Measurements from ENCODE around the gene EFL1. TPM values are rescaled to one million over a fixed set of nuclear protein-coding genes. Genes with fewer than 3 reads are reported as not detected.

The EFL1 gene
- total RNA-seq, 1 donor from 2014 or later, result 30.1 TPM

- DNase-seq, result no peak
Measured at GRCh38 chr15:82150645-82151044, 111.9 kb downstream of the EFL1 start.

GRCh38 chr15:82146990-82147461, 115.5 kb downstream of the EFL1 start:
- DNase-seq, result no peak

- DNase-seq, result no peak
Measured at GRCh38 chr15:82146576-82146975, 116.0 kb downstream of the EFL1 start.

- no peak for DNase-seq
Measured at GRCh38 chr15:82143390-82144385, 118.8 kb downstream of the EFL1 start.

GRCh38 chr15:82140886-82141285, 121.6 kb downstream of the EFL1 start:
- DNase-seq, result no peak

GRCh38 chr15:82139823-82140268, 122.7 kb downstream of the EFL1 start:
- peak; percentile 78 for DNase-seq

- DNase-seq, result no peak
Measured at GRCh38 chr15:82138306-82138705, 124.2 kb downstream of the EFL1 start.

- no peak for DNase-seq
Measured at GRCh38 chr15:82137261-82137660, 125.3 kb downstream of the EFL1 start.

GRCh38 chr15:82136120-82136519, 126.4 kb downstream of the EFL1 start:
- no peak for DNase-seq

GRCh38 chr15:82135638-82136037, 126.9 kb downstream of the EFL1 start:
- DNase-seq, result no peak

GRCh38 chr15:82134461-82134860, 128.1 kb downstream of the EFL1 start:
- no peak for DNase-seq

GRCh38 chr15:82133251-82133650, 129.3 kb downstream of the EFL1 start:
- no peak for DNase-seq

GRCh38 chr15:82132742-82133141, 129.8 kb downstream of the EFL1 start:
- no peak for DNase-seq

GRCh38 chr15:82132096-82132495, 130.4 kb downstream of the EFL1 start:
- no peak for DNase-seq

- no peak for DNase-seq
Measured at GRCh38 chr15:82130248-82130647, 132.3 kb downstream of the EFL1 start.

- peak; percentile 31 for DNase-seq
Measured at GRCh38 chr15:82129761-82130160, 132.8 kb downstream of the EFL1 start.

GRCh38 chr15:82129149-82129692, 133.3 kb downstream of the EFL1 start:
- DNase-seq, result no peak

- no peak for DNase-seq
Measured at GRCh38 chr15:82128401-82129148, 134.0 kb downstream of the EFL1 start.

GRCh38 chr15:82127581-82127980, 135.0 kb downstream of the EFL1 start:
- DNase-seq, result no peak

GRCh38 chr15:82126346-82126745, 136.2 kb downstream of the EFL1 start:
- DNase-seq, result no peak

- DNase-seq, result no peak
Measured at GRCh38 chr15:82124331-82125263, 137.9 kb downstream of the EFL1 start.

All from tongue (tissue), 2 donors.